Myocyte (in vitro differentiated cells): ENCODE data around the gene MTMR12. TPM values are rescaled to one million over a fixed set of nuclear protein-coding genes. Genes with fewer than 3 reads are reported as not detected.
"Not testable (repeated sequence)": the region's sequence is repeated elsewhere in the genome, so short reads cannot be mapped to it uniquely, and the experiment has no call there.

ENCODE experiments used
- DNase-seq: peaks from one replicate; pipeline ENCODE4 v3.0.0-alpha.2; 2012; ENCODE audit warnings: low read depth
- total RNA-seq: library from RNA; depleted of rRNA; stranded (reverse); fragments of >200 nt; gene quantifications from 2 replicates; pipeline ENCODE4 v1.2.3, GENCODE V29; 2014

The MTMR12 gene
- total RNA-seq, 1 donor from 2014 or later: 21.8 TPM

DNA sequence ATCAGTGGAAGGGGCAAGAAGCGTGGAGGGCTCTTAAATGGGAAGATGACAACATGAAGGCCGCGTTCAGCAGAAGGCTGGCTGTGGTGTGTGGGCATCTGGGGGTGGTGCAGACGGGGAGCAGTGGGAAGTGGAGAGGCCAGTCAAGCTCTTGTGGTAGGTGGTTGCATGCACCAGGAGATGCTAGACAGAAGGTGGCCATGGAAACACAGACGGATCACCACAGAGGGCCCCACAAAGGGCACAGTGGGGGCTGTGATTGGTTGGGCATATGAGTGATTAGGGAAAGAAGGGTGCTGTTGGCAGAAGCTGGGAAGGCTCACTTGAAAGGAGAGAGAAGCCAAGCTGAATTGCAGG is 14.7 kb downstream of the MTMR12 start:
- peak; percentile 70 for DNase-seq

DNA sequence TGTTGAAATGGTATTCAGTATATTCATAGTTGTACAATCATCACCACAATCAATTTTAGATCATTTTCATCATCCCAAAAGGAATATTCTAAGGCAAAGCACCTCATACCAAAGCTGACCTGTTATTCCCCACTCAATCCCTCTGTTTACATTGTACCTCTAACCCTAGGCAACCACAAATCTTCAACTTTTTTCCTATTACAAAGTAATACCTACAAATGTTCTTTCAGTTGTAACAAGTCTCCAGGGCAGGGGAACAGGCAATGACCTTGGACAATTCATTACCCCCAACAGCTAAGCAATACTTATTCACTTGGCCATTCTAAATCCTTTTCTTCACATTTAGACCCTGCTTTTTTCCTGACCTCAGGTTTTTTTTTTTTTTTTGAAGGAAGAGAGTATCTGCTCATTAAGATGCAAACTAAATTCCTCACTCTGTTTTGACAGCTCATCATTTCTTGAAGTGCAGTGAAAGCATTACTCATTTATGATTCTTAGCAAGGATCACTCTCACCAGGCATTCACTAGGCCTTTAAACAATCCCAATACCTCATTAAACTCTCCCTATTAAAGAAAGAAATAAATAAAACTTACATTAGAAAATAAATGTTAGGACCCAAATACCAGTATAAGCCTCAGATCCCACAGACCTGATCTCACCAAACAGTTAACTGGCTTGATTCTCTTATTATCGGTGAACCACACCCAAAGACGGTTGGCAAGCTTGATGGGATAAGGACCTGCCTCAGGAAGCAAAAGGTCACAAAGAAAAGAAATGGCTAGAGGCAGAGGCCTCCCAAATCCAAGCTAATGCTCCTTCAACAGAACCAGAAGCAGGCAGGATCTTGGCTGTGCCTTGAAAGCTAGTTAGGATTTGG is 15.3 kb downstream of the MTMR12 start:
- DNase-seq: no peak

DNA sequence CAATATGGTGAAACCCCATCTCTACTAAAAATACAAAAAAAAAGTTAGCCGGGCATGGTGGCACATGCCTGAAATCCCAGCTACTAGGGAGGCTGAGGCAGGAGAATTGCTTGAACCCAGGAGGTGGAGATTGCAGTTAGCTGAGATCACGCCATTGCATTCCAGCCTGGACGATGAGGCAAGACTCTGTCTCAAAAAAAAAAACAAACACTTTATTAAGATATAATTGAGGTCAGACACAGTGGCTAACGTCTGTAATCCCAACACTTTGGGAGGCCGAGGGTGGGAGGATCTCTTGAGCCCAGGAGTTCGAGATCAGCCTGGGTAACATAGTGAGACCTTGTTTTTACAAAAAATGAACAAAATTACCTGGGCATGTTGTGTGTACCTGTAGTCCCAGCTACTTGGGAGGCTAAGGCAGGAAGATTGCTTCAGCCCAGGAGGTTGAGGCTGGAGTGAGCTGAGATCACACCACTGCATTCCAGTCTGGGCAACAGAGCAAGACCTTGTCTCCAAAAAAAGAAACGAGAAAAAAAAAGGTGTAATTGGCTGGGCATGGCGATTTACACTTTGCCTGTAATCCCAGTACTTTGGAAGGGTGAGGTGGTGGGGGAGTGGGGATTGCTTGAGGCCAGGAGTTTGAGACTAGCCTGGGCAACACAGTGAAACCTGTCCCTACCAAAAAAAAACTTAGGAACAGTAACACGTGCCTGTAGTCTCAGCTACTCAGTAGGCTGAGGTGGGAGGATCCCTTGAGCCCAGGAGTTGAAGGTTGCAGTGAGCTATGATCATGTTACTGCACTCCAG is 16.6 kb downstream of the MTMR12 start:
- DNase-seq: not testable (repeated sequence)

DNA sequence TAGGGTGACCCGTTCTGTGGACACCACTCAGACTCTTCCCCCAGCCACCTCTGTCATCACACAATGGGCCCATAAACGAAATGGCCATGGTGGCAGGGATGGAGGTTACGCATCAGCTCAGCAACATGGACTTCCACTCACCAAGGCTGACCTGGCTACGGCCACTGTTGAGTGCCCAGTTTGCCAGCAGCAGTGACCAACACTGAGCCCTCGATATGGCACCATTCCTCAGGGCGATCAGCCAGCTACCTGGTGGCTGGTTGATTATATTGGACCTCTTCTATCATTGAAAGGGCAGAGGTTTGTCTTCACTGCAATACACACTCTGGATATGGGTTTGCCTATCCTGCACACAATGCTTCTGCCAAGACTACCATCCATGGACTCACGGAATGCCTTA is 21.1 kb downstream of the MTMR12 start:
- no peak for DNase-seq

DNA sequence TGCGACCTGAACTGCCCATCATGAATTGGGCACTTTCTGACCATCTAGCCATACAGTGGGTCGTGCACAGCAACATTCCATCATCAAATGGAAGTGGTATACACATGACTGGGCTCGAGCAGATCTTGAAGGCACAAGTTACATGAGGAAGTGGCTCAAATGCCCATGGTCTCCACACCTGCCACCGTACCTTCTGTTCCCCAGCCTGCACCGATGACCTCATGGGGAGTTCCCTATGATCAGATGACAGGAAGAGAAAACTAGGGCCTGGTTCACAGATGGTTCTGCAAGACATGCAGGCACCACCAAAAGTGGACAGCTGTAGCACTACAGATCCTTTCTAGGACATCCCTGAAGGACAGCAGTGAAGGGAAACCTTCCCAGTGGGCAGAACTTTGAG is 21.8 kb downstream of the MTMR12 start:
- DNase-seq: peak; percentile 54

DNA sequence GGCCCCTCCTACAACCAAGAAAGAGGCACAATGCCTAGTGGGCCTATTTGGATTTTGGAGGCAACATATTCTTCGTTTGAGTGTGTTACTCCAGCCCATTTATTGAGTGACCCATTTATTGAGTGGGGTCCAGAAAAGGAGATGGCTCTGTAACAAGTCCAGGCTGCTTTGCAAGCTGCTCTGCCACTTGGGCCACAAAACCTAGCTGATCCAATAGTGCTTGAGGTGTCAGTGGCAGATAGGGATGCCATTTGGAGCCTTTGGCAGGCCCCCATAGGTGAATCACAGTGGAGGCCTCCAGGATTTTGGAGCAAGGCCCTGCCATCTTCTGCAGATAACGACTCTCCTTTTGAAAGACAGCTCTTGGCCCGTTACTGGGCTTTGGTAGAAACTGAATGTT is 22.2 kb downstream of the MTMR12 start:
- not testable (repeated sequence) for DNase-seq

DNA sequence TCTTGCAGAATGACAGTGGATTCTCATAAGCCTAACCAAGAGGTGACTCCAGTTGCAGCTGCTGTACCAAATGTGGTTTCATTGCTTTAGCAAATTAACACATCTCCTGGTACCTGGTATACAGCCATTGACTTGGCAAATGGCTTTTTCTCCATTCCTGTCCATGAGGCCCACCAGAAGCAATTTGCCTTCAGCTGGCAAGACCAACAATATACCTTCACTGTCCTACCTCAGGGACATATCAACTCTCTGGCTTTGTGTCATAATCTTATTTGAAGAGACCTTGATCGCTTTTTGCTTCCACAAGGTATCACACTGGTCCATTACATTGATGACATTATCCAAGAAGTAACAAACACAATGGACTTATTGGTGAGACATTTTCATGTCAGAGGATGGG is 22.8 kb downstream of the MTMR12 start:
- not testable (repeated sequence) for DNase-seq

DNA sequence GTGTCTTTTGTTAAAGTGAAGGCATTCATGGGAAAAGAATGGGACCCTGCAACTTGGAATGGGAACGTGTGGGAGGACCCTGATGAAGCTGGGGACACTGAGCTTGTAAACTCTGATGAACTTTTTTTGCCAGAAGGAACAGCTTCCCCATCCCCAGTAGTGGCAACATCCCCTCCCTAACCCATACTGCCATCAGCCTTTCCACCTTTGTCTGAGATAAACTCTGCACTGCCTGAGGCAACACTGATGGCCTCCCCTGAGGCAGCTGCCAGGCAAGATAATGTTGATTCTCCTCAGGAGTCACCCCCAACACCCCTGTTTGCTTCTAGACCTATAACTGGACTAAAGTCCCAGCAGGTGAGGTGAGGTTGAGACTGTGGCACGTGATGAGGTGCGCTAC is 24.6 kb downstream of the MTMR12 start:
- DNase-seq: not testable (repeated sequence)

DNA sequence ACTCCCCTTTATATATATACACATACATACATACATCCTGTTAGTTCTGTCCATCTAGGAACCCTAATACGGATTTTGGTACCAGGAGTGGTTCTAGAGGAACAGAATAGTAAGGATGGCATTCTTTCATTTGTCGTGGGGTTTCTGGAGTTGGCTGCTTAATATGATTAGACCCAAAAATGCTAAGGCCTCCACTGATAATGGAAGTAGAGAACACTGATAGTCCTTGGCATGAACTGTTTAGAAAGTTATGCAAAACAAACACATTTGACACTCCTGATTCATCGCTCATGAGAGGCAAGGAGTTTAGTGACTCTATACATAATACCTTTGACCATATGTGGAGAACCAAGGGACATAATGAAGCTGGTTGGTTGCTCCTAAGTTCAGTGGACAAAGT is 25.2 kb downstream of the MTMR12 start:
- DNase-seq: not testable (repeated sequence)

DNA sequence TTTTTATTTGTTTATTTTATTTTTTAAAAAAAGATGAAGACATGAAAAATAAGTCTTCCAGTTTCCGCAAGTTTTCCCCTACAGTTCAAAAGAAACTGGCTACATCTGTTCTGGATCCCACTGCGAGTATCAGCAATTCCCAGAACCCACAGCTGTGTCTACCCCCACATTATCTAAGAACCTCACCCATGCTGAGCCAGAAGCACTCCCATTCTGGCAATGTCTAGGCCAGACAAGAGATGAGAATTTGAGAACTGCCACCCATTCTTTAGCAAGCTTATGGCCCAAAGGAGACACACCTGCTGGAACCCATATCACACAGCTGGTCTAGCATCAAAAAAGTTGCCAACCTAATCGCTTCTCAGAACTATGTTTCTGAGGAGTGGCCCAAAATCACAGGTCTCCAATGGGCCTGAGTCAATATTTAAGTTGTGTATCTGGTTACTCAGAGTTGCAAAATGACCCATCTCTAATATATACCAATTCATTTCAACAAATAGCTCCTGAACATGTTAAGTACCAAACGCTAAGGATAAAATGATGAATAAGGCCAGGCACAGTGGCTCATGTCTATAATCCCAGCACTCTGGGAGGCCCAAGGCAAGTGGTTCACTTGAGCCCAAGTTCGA is 27.1 kb downstream of the MTMR12 start:
- no peak for DNase-seq

DNA sequence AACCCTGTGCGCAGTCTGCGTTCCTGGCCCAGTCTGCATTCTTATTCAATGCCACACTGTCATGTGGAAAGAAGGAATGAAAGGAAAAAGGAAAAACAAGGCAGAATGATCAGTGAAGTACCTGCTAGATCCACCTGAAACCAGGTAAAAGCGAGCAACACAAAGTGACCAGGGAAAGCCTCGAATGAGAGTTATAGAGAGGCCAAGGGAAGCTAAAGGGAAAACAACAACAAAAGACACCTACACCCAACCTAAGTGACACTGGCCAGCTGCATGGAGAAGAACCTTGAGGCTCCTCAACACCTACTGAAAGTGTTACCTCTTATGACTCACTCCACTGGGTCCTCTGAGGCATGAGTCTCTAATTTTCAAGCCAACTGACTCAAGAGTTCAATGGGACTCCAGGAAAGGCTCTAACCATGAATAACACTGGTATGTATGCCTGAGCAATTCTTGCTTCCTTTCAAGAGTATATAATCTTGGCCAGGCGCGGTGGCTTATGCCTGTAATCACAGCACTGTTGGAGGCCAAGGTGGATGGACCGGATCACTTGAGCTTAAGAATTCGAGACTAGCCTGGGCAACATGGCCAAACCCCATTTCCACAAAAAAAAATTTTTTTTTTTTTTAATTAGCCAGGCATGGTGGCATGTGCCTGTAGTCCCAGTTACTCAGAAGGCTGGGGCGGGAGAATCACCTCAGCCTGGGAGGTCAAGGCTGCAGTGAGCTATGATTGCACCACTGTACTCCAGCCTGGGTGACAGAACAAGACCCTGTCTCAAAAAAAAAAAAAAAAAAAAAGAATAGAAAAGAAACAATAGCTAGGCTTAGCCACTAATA is 29.0 kb downstream of the MTMR12 start:
- DNase-seq: no peak

DNA sequence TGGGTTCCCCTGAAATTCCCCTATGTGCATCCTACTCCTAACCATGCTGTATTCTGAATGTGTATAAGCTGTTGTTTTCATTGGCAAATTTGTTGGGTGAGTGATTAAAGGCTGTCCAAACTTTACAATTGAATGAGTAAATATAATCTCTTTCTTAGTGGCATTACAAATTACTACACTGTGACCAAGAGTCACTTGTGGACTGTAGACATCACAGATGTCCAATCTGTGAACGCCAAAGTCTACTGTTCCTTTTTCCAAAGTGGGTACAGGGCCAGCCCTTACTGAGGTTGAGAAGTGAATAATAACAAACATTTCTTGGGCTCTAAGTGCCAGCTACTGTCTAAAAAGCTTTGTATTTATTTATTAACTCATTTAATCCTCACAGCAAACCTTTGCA is 29.7 kb downstream of the MTMR12 start:
- no peak for DNase-seq

DNA sequence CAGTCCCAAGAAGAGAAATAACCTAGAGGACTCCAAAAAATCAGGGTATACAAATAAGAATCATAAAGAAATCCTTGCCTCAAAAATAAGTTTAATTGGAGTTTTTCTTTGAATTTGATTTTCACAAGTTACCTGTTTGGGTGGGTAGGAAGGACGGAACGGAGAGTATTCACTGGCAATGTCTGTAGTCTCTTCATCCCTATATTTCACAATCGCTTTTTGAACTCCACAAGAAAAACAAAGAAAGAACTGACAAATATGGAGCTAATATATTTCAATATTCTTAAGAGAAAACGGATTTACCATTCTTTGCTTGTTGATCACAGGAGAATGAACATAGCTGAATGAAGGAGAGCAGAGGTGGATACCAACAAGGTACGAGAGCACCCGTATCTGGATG is 30.1 kb downstream of the MTMR12 start:
- DNase-seq: no peak

DNA sequence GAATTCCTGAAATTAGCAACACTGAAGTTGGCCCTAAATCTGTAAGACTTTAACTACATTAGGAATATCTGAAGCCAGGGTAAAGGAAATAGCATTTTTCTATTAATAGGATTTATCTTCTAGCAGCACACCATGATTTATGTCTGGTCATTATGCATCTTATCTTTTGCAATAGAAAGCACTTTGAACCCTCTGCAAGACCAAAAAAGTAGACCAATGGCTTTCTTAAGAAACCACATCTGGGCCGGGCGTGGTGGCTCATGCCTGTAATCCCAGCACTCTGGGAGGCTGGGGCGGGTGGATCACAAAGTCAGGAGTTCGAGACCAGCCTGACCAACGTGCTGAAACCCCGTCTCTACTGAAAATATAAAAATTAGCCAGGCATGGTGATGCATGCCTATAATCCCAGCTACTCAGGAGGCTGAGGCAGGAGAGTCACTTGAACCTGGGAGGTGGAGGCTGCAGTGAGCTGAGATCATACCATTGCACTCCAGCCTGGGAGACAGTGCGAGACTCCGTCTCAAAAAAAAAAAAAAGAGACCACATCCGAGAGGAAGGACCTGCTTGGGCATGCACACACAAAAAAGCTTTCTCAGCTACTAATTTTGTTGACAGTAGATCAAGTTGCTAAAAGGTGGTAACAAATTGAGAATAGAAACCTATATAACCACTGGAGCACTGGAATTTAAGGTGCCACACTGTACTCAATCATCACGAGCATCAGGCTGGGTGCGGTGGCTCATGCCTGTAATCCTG is 31.2 kb downstream of the MTMR12 start:
- not testable (repeated sequence) for DNase-seq

DNA sequence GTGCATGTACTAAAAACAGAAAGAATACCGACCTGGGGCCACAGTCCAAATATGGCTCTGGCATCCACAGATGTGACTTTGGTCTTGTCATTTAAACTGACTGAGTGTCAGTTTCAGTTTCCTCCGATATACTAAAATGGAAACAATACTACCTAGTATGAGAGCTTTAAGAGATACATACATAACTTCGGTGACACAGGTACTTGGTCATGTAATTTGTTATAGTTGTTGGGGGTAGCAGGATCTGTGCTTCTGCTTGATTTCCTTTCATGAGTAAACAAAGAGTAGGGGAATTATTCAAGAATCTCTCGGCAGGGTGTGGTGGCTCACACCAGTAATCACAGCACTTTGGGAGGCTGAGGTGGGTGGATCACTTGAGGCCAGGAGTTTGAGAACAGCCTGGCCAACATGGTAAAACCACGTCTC is 32.1 kb downstream of the MTMR12 start:
- DNase-seq: no peak

DNA sequence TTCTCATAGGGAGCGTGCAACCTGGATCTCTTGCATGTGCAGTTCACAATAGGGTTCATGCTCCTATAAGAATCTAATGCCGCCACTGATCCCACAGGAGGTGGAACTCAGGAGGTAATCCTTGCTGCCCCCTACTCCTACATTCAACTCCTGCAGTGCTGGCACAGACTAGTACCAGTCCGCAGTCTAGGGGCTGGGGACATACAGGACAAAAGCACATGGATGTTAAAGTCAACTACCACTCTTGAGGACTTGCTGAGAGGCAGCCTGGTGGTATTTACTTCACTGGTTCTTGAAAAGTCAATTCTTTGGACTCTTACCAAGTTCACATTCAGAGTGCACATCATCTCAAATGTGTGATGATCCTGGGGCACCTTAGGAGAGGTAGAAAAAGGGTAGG is 33.0 kb downstream of the MTMR12 start:
- no peak for DNase-seq

DNA sequence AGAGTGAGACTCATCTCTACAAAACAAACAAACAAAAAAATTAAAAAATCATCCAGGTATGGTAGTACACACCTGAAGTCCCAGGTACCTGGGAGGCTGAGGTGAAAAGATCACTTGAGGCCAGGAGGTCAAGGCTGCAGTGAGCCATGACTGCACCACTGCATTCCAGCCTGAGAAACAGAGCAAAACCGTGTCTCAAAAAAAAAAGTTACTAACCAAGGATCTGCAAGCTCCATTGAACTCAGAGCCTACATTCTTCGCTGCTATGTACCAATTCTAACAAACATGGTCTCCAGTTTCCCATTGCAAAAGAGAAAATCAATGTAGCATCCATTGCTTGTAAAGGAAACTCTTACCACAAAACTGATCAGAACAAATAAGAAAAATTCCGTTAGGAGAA is 33.5 kb downstream of the MTMR12 start:
- no peak for DNase-seq

DNA sequence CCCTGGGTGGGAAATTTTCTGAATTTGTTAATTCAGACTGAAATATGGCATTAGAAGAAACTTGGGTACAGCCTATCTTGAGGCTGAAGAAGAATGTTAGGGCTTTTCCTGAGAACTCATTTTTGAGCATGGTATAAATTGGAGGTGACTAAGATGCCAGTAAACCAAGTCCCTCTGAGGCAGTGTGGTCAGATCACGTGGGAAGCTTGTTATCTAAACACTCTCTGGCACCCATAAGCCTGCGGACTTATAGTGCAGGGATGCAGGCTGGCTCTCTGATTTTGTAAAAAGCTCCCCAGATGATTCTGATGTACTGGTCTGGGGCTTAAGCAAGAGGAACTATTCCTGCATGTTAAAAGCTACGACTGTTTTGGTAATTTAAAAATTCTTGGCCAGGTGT is 34.3 kb downstream of the MTMR12 start:
- DNase-seq: peak; percentile 39

DNA sequence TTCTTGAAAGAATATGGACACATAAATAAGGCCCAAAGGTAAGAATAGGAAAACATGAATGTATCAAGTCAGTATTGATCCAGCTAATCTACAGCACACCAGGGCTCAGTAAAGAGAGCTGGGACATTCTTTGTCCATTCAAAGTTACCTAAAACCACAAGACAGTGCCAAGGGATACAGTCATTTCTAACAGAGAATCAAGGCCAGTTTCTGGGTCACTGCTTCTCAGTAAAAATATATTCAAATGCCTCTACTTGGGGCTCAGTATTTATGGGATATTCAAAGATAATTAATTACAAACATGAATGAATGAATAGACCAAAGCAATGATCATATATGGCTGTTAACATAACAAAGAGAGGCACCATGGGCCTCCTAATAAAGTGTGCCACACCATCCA is 34.9 kb downstream of the MTMR12 start:
- no peak for DNase-seq

DNA sequence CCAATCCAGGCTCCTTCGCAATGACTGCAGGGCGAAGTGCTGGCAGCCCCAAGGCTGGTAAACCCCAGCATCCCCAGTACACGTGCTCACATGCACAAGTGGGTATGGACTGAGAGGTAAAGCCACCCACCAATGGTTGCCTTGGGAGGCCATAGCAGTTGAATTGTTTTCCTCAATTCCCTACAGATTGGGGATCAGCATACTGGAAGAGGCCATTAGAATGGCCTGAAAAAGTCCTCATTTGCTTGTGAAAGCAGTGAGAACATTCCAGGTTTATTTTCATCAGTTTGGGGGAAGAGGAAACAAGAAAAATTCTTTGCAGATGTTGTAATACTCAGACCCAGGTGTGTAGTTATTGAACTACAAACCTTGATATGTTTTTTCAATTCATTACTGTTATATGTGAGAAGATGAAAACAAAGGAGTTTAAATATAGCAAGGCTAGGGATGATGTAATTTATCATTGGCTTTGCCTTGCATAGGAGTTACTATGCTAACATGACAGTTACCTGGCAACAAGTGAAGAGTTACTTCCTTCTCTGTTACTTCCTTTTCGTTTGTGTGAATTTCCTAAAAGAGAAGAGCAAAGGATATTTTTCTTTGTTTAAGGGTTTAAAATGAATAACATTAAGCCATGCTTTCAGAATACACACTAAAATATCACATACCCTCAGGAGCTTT is 36.4 kb downstream of the MTMR12 start:
- no peak for DNase-seq
